ENCODE measurements around the gene CDC6.

Gene CDC6

DNA sequence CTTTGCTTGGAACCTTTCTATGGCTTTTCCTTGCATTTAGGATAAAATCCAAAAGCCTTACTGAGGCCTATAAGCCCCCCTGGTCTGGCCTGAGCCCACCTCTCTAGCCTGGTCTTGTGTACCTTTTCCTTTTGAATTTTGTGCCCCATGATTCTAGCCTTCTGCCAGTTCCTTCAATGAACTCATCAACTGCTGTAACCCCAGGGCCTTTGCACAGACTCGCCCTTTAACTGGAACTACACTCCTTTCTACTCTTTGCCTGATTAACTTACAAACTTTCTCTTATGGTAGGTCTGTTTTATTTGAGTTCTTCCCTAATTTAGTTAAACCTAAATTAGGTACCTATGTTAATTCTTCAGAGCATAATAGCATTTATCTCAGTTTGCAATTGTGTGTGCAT, 52.6 kb downstream of the CDC6 start:
- DNase-seq (ENCODE audit: low read depth in 2 of 3, low spot score in 2 of 3), result no peak

DNA sequence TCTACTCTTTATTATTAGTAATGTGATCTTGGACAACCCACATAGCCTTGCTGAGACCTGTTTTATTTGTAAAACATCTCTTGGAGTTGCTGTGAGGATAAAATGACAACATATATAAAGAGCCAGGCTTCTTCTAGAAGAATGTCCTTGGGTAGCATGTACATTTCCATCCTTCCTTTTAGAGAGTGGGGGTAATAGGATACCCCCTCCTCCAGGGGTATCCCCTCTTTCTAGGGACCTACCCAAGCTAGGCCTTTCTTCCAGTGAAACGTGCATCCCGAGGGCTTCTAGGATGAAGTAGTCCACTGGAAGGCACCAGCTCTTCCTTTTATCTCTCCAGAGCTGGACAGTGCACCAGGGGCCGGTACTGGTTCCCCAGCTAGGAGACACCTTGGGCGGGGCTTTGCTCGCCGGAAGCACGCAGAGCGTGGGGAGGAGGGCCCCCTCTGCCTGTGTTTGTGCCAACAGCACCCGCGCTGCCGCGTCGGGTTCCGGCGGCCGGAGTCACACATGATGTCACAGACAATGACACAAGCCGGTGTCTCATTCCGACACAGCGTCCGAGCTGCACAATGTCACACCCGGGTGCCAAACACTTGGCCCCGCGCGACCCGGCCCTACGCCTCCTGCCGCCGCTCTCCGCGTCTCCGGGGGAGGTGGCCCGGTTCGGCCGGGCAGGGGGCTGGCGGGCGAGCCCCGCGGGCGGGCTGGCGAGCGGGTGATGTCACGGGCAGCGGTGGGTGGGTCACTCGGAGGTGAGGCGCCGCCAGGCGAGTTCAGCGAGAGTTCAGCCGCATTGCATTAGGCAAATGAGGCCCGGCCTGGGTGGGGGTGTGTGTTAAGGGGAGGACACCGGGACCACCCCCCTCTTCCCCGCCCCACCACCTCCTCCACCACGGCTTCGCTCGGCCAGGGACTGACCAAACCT, 53.5 kb downstream of the CDC6 start:
- peak in 2 of 3 experiments; percentile 71 to 72 for DNase-seq (ENCODE audit: low read depth in 2 of 3, low spot score in 2 of 3)

- DNase-seq (ENCODE audit: low read depth in 2 of 3, low spot score in 2 of 3), result no peak
Observed at GRCh38 chr17:40341808-40342503, 54.3 kb downstream of the CDC6 start.

- DNase-seq (ENCODE audit: low read depth in 2 of 3, low spot score in 2 of 3), result no peak
Observed at GRCh38 chr17:40342504-40343218, 55.0 kb downstream of the CDC6 start.

GRCh38 chr17:40343219-40344119, 55.8 kb downstream of the CDC6 start:
- no peak for DNase-seq (ENCODE audit: low read depth in 2 of 3, low spot score in 2 of 3)

DNA sequence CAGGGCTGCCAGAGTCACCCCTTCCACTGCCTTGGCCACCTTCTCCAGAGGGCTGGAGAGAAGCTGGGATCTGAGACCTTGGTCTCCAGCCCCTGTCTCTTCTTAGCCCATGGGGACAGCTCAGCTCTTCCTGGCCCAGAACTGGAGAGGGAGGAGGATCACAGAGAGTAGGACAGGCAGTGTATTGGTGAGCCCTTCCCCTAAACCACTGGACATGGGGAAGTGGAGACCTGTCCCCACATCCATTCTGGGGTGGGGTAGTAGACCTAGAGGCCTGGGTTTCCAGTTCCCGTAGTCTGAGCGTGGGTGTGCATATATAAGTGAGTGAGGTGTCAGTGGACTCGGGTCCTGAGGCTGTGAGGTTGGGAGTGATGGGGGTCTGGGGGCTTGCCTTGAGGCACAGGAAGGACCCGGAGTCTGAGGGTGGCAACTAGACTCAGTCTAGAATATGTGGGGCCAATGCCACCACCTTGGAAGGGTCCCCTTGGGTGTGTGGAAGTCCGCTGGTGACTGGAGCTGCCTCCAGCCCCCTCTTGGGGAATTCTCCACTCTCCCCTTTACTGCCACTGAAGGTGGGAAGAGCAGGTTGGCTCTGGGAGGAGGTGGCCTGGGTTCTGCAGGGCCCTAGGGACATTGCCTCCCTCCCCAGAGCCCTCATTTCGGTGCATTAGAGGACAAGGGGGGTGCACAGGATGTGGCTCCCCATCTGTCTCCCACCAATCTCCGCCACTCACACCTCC, 56.9 kb downstream of the CDC6 start:
- DNase-seq (ENCODE audit: low read depth in 2 of 3, low spot score in 2 of 3), result no peak

- no peak for DNase-seq (ENCODE audit: low read depth in 2 of 3, low spot score in 2 of 3)
Observed at GRCh38 chr17:40345161-40345993, 57.7 kb downstream of the CDC6 start.

DNA sequence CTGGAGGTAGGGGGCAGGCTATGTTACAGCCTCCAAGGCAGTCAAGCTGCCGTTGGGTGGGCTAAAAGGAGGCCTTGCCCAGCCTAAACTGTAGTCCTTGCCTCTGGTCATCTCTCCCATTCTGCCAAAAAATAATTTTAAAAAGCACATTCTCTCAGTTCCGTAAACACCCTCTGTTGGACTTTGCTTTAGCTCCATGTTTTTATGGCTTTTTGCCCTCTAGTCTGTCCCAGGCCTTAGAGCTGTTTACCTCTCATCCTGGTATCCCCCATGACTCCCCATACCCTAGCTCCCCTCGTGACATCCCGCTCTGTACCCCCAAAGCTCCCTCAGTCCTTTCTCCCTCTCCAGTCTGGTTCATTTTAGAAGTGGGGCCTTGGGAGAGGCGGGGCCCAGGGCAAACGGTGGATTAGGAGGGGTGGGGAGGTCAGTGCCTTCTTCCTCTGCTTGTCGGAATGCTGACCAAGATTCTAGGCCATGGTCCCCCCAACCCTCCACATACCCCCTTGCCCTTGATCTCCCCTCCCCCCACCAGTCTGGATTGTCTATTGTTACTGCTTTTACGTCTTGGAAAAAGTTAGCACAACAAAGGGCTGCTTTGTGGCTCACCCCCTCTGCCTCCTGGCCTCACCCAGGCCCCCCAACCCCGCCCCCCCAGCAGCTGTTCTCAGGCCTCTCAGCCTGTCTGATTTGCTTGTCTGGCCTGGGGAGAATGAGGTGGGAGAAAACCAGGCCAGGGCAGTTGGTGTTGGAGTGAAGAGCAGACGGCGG, 58.5 kb downstream of the CDC6 start:
- DNase-seq (ENCODE audit: low read depth in 2 of 3, low spot score in 2 of 3), result no peak

GRCh38 chr17:40346765-40347158, 59.1 kb downstream of the CDC6 start:
- DNase-seq (ENCODE audit: low read depth in 2 of 3, low spot score in 2 of 3), result no peak

DNA sequence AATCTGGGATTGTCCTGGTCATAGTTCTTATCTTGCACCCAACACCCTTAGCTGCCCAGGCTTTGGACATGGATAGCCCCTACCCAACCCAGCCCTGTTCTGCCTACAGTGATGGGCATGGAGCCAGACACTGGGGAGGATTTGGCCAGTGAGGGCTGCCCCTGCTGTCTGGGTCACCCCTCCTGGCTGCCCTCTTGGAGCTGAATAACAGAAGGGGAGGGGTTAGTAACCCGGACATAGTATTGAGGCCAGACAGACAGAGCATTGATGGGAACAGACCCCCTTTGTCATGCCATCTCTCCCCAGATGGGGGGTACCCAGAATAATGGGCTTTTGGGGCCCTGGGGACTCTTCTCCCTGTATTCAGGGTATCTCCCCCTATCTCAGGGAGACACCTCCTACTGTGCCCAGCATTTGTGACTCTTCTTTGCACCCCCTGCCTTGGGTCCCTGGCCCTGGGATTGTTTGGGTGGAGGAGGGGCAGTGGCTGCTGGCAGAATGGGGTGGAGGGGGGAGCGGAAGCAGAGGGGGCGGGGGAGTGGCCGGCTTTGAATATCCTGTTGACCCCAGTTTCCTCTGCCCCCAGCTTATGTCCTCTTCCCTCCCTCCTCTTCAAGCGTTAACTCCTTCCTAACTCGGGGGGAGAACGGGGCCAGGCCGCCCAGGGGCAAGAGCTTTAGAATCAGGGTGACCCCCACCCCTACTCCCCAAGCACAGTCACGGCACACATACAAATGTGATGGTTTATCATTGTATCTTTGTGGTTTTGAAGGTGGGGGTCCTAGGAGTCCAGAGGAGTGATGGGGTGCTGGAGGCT, 59.8 kb downstream of the CDC6 start:
- DNase-seq (ENCODE audit: low read depth in 2 of 3, low spot score in 2 of 3), result no peak

DNA sequence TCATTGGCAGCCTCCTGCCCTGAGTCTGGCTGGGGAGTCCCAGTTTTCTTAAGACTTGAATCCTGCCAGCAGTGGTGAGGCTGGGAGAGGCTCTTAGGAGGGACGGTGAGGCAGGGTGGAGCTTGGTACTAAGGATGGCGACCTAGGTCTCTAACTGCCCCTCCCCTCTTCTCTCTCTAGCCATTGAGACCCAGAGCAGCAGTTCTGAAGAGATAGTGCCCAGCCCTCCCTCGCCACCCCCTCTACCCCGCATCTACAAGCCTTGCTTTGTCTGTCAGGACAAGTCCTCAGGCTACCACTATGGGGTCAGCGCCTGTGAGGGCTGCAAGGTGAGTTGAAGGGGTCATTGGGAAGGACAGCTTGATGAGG, 60.4 kb downstream of the CDC6 start:
- no peak for DNase-seq (ENCODE audit: low read depth in 2 of 3, low spot score in 2 of 3)

DNA sequence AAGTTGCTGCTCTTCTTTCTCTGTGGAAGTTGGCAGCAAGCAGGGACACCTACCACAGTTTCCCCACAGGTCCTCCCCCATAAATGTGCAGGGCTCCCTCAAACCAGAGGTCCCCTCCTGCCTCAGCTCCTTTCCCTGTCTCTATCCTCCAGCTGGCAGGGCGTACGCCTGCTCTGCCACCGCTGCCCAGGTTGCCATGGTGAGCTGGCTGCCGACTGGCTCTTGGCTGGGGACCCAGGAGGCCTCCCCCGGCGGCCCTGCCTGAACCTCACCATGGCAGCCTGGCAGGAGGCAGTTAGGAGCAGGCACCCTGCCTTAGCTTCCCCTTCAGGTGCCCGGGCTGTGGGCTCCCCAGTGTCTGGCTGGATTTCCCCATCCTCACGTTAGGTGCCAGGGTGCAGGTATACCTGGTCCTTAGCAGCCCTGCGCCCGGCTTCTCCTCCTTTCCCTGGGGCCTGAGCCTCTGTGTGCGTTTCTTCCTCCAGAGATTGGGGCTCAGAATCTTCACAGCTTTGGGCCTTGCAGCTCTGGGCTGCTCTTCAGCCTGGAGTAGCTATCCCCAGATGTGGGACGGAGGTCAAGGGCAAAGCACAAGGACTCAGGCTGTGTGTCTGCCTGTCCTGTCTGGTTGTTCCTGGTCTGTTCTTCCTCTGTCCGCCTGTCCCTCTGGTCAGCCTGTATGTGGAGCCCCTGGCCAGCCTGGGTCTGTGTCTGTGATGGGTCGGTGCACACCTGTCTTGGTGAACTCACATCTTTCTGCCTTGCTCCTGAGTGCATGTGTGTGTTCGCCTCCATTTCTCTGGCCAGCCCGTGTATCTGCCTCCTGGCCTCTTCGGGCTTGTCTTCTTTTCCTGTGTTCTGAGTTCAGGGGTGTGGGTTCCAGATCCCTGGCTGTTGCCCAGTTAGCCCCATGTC, 61.1 kb downstream of the CDC6 start:
- DNase-seq (ENCODE audit: low read depth in 2 of 3, low spot score in 2 of 3), result no peak

DNA sequence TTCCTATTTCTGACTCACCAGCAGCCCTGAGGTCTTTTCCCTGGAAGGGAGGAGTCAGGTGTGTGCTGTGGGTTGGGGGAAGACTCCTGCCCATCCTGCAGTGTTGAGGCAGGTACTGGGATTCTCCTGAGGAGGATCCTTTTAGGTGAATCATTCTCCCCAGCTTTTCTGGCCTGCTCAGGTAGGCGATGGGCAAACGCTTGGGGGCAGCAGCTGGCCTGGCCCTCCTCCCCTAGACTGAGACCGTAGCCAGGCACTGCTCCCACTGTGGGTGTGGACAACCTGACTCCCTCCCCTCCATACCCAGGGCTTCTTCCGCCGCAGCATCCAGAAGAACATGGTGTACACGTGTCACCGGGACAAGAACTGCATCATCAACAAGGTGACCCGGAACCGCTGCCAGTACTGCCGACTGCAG, 61.8 kb downstream of the CDC6 start:
- DNase-seq (ENCODE audit: low read depth in 2 of 3, low spot score in 2 of 3), result no peak

- no peak for DNase-seq (ENCODE audit: low read depth in 2 of 3, low spot score in 2 of 3)
Observed at GRCh38 chr17:40349895-40350688, 62.4 kb downstream of the CDC6 start.

DNA sequence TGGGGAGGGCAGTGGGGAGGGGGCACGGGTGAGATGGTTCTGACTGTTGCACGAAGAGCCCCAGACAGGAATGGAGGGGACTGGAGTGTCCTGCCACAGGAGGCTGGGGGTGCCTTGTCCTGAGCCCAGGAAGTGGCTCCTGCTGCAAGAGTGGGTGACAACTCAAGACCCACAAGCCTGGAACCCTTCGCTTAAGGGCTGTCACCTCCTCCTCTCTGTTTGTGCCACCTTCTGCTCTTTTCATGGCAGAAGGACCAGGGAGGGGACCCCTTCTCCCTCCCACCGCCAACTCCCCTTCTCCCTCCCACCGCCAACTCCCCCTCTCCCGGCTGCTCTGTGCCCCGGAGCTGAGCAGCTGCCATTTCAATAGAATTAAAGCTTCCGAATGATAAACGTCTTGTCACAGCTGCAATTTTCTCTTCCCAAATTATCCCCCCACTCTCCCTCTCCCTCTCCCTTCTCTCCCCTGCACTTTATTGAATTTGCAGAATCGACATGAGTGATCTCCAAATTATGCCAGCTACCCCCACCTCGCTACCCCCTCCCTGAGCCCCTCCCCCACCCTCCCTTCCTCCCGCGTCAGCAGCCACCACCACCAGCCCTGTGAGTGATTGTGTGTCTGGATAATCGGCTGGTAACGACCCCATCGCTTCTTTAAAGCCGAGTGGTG, 63.1 kb downstream of the CDC6 start:
- no peak for DNase-seq (ENCODE audit: low read depth in 2 of 3, low spot score in 2 of 3)
